Sigmoid colon (tissue), 4 donors: Measurements from ENCODE around the gene C2CD5.

Experiments
- CTCF ChIP-seq, 4 experiments: fragments of 450-650 bp in 3 of 4; fragments of 200-600 bp in 1 of 4; IDR thresholded peaks; one replicate each; pipeline ENCODE4 v1.5.1; 2016 to 2019; ENCODE audit warnings: antibody characterized with exemption in 4 of 4, mild to moderate bottlenecking in 3 of 4, moderate library complexity in 2 of 4
- EP300 ChIP-seq, 4 donors: sonication (generic); formaldehyde crosslinking; IDR thresholded peaks; one replicate each; pipeline ENCODE4 v1.6.1; 2017; ENCODE audit warnings: antibody characterized with exemption in 4 of 4
- POLR2A ChIP-seq, 2 donors: fragments of 450-650 bp; IDR thresholded peaks; one replicate each; pipeline ENCODE4 v1.6.1; 2016; ENCODE audit warnings: antibody characterized with exemption in 2 of 2, mild to moderate bottlenecking in 2 of 2, moderate library complexity in 2 of 2

GRCh38 chr12:22463306-22463705 is 81.0 kb downstream of the C2CD5 start:
- no peak for TF ChIP-seq CTCF (IDR thresholded peaks at IDR 0.05)
- TF ChIP-seq EP300 (IDR thresholded peaks at IDR 0.05) = no peak
- TF ChIP-seq POLR2A (IDR thresholded peaks at IDR 0.05) = no peak
